RPMI7951 (cell line): ENCODE data around the gene PDE6B. TPM values are rescaled to one million over a fixed set of nuclear protein-coding genes. Genes with fewer than 3 reads are reported as not detected.
"Not testable (repeated sequence)": the region's sequence is repeated elsewhere in the genome, so short reads cannot be mapped to it uniquely, and the experiment has no call there.

Experiments used
- DNase-seq: peaks from one replicate; pipeline ENCODE4 v3.0.0-alpha.2; 2012; ENCODE audit warnings: low read depth
- total RNA-seq: library from RNA; depleted of rRNA; stranded (reverse); fragments of >200 nt; shearing (Covaris generic); gene quantifications from 2 replicates; pipeline ENCODE4 v1.2.3, GENCODE V29; 2014

PDE6B gene
- total RNA-seq, 1 experiment from 2014 or later = not detected

- peak; percentile 24 for DNase-seq
Measured at GRCh38 chr4:622071-622995, 3.0 kb upstream of the PDE6B start.

DNA sequence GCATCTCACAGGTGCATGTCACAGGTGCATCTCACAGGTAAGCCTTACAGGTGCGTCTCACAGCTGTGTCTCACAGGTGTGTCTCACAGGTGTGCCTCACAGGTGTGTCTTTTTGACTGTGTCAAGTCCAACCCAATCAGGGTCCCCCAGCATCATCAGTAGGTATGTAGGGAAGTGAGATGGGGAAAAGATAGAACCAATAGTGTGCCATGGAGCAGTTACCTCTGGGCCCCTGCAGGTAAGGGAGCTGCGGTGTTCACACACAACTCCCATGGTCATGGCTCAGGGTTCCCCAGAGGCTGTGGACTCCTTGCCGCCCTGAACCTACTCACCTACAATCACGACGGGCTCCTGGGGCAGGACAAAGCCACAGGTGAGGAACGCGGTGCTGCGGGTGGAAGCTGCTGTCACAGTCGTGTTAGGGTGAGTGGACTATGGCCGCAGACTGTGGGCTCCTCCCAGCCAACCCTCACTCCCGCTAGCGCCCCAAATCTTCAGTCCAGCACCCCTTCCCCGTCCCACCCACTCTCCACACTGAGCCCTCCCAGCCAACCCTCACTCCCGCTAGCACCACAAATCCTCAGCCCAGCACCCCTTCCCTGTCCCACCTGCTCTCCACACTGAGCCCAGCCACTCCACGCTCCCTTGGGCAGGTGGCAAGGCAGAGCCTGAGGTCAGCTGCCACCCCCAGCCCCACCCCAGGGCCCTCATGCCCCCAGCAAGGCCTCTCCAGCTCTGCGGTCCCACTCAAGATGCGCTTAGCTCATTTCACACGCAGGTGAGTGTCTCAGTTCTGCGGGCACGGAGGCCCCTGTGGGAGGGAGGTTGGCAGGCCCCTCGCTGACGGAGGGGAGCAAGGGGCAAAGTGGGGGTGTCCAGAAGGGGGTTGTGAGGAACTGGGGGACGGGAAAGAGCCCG is 2.1 kb upstream of the PDE6B start:
- no peak for DNase-seq

- no peak for DNase-seq
Measured at GRCh38 chr4:623914-624566, 1.3 kb upstream of the PDE6B start.

DNA sequence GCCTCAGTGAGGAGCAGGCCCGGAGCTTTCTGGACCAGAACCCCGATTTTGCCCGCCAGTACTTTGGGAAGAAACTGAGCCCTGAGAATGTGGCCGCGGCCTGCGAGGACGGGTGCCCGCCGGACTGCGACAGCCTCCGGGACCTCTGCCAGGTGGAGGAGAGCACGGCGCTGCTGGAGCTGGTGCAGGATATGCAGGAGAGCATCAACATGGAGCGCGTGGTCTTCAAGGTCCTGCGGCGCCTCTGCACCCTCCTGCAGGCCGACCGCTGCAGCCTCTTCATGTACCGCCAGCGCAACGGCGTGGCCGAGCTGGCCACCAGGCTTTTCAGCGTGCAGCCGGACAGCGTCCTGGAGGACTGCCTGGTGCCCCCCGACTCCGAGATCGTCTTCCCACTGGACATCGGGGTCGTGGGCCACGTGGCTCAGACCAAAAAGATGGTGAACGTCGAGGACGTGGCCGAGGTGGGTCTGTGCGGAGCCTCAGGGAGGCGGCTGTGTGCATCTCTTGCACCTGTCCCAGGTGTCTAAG is 323 bp downstream of the PDE6B start:
- DNase-seq = no peak

DNA sequence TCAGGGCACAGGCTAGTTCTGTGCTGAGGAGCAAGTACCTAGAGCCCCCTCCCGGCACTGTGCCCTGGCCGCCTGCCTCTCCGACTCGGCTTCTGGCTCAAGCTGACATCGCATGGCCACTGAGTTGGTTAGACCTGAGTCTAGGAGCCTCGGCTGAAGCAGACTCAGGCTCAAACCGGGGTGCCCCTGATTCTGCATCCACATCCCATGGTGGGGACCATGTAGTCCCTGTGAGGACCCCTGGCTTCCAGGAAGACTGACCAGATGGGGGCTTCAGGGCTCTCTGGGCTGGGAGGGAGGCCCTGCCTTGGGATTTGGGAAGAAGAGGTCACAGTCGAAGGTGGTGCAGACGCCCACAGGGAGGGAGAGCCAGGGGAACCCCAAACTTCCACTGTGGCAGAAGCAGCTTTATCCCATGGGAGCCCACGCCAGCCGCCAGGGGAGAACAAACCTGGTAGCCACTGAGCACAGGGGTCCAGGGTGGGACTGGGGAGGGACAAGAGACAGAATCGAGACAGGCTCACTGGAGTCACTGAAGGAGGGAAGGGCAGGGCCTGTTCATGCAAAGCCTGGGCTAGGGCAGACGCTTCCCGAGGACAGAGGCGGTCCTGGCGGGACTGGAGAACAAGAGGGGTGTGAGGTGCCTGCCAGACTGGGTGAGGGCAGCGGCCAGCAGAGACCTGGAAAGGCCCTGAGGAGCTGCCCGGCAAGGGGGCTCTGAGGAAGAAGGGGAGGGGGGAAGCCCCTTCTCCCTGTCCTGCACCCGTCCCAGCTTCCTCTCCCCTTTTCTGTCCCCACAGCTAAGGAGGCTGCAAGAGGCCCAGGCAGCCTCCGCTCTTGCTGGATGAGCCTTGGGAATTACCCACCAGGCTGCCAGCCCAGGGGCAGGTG is 1.1 kb downstream of the PDE6B start:
- no peak for DNase-seq

- DNase-seq = no peak
Measured at GRCh38 chr4:627347-628125, 2.2 kb downstream of the PDE6B start.

- DNase-seq = no peak
Measured at GRCh38 chr4:628311-628741, 3.0 kb downstream of the PDE6B start.

- DNase-seq = no peak
Measured at GRCh38 chr4:628821-629635, 3.7 kb downstream of the PDE6B start.

DNA sequence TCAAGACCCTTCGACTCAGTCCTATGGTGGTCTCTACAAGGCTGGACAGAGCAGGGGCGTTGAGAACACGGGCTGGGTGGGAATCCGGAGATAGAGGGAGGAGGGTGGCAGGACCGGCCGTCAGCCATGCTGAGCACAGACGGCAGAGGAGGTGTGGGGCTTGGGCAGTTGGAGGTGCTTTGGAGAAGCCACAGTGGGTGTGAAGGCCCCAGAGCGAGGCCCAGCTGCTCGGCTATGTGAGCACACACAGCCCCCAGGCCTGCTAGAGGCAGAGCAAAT is 4.2 kb downstream of the PDE6B start:
- no peak for DNase-seq

GRCh38 chr4:629915-630641 is 4.7 kb downstream of the PDE6B start:
- DNase-seq = no peak

DNA sequence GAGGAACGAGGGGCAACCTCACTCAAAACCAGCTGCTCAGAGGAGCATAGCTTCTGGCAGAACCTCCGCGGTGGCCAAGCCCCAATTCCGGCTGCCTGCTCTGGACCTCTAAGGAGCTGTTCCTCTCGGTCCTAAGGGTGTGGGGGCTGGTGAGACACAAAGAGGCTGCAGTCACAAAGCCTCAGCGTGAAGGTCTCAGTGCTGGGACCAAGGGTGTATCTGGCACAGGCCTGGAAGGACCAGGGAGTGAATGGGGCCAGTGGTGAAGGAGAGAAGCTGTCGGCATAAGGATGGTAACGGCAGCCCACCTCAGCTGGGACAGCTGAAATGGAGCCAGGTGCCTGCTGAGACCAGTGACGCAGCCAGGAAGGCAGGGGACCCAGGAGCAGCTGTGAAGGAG is 5.3 kb downstream of the PDE6B start:
- no peak for DNase-seq

GRCh38 chr4:632196-632790 is 6.9 kb downstream of the PDE6B start:
- no peak for DNase-seq

DNA sequence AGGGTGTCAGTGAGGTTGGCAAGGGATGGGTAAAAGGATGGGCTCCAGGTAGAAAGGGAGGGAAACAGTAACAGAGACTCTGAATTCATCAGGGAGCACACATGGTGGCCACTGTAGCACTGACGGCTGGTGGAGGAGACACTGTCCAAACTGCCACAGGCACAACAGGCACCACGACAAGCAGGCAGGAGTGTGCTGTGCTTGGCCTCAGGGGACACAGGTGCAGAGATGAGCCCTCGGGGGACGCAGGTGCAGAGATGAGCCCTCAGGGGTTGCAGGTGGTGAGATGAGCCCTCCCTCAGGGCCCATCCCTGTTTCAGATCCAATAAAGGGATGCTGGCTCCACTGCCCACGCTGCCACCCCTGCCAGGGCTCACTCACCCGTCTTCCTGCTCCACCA is 7.6 kb downstream of the PDE6B start:
- no peak for DNase-seq

GRCh38 chr4:633406-633805 is 8.0 kb downstream of the PDE6B start:
- DNase-seq = no peak

DNA sequence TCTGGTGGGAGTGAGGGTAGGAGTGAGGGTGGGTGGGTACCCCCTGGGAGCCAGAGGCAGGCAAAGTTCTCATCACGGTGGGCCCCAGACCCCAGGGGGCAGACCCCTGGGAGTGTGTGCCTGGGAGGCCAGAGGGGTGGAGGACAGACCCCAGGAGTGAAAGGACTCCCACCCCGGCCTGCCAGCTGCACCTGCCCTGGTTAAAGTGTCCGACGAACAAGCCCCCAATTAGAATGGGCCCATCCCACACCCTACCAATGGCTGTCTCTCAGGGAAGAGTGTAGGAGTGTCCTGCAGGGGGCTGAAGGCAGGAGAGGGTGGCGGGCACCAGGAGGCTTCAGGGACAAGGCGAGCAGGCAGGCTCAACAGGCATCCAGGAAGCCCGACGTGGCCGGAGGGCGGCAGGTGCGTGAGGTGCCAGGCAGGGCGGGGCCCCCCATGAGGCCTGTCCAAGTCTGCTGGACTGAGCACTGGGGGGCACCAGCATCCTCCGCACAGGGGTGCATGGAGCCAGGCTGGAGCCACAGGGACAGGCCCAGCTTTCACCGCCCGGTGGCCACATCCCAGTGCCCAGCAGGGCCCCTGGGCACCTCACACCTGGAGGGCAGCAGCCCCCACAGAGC is 8.7 kb downstream of the PDE6B start:
- DNase-seq = no peak

GRCh38 chr4:634599-634985 is 9.2 kb downstream of the PDE6B start:
- no peak for DNase-seq

DNA sequence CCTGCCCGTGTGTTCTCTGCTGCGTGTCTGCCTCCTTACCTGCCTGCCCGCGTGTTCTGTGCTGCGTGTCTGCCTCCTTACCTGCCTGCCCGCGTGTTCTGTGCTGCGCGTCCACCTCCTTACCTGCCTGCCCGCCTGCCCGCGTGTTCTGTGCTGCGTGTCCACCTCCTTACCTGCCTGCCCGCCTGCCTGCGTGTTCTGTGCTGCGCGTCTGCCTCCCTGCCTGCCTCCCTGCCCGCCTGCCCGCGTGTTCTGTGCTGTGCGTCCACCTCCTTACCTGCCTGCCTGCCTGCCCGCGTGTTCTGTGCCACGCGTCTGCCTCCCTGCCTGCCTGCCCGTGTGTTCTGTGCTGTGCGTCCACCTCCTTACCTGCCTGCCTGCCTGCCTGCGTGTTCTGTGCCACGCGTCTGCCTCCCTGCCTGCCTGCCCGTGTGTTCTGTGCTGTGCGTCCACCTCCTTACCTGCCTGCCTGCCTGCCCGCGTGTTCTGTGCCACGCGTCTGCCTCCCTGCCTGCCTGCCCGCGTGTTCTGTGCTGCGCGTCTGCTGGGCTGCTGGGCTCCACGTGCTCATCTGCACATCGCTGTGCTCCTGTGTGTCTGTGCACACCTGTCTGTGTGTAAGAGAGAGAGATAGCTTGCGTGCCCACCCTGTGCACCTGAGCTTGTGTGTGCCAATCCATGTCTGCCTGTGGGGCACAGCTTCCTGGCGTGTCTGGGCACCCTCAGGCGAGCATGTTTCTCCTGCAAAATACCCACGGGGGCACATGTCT is 9.9 kb downstream of the PDE6B start:
- not testable (repeated sequence) for DNase-seq
